Astrocyte (in vitro differentiated cells and primary cell): ENCODE measurements around the gene UTF1. TPM values are rescaled to one million over a fixed set of nuclear protein-coding genes. Genes with fewer than 3 reads are reported as not detected.

Experiments used
- DNase-seq: peaks from one replicate; pipeline ENCODE4 v3.0.0-alpha.2; 2010; ENCODE audit warnings: low read depth
- FAIRE-seq: peaks from 2 replicates; lab custom pipeline; 2011; peaks lifted over from hg19 to GRCh38; lab: Jason Lieb, UNC
- H2AFZ ChIP-seq: 2 replicates; pipeline ENCODE4 v1.6.0; 2012; ENCODE audit warnings: low read depth, low read length, inconsistent platforms
- H3K27ac ChIP-seq: 2 replicates; pipeline ENCODE4 v1.5.1; 2011; ENCODE audit warnings: low read depth, low read length, inconsistent platforms
- H3K27me3 ChIP-seq: 2 replicates; pipeline ENCODE4 v1.6.0; 2011; ENCODE audit warnings: low read length, inconsistent platforms; ENCODE audit not compliant: insufficient read depth
- H3K36me3 ChIP-seq: 2 replicates; pipeline ENCODE4 v1.5.1; 2011; ENCODE audit warnings: low read length, inconsistent platforms; ENCODE audit not compliant: insufficient read depth
- H3K4me1 ChIP-seq: 2 replicates; pipeline ENCODE4 v1.5.1; 2011; ENCODE audit warnings: low read length, inconsistent platforms; ENCODE audit not compliant: insufficient read depth
- H3K4me2 ChIP-seq: 2 replicates; pipeline ENCODE4 v1.6.0; 2012; ENCODE audit warnings: low read length, inconsistent platforms
- H3K4me3 ChIP-seq: 2 replicates; pipeline ENCODE4 v1.5.1; 2011; ENCODE audit warnings: low read depth, mild to moderate bottlenecking, low read length, inconsistent platforms; ENCODE audit not compliant: insufficient read depth
- H3K79me2 ChIP-seq: 2 replicates; pipeline ENCODE4 v1.6.0; 2012; ENCODE audit warnings: mild to moderate bottlenecking, low read length, inconsistent platforms; ENCODE audit not compliant: insufficient read depth
- H3K9ac ChIP-seq: 2 replicates; pipeline ENCODE4 v1.6.0; 2012; ENCODE audit warnings: mild to moderate bottlenecking, low read length, inconsistent platforms
- H3K9me3 ChIP-seq: 2 replicates; pipeline ENCODE4 v1.5.1; 2012; ENCODE audit warnings: low read depth, mild to moderate bottlenecking, low read length, inconsistent platforms; ENCODE audit not compliant: insufficient read depth
- H4K20me1 ChIP-seq: 2 replicates; pipeline ENCODE4 v1.6.0; 2012; ENCODE audit warnings: low read length, inconsistent platforms; ENCODE audit not compliant: insufficient read depth
- H3K27ac Mint-ChIP-seq: one replicate; pipeline ENCODE4 v1.8.0; 2021; ENCODE audit warnings: mild to moderate bottlenecking, mixed read lengths; ENCODE audit not compliant: unreplicated experiment
- H3K27me3 Mint-ChIP-seq: one replicate; pipeline ENCODE4 v1.8.0; 2021; ENCODE audit warnings: low read depth, mixed read lengths; ENCODE audit not compliant: unreplicated experiment
- H3K36me3 Mint-ChIP-seq: one replicate; pipeline ENCODE4 v1.8.0; 2021; ENCODE audit warnings: low read depth, mixed read lengths; ENCODE audit not compliant: unreplicated experiment
- H3K4me1 Mint-ChIP-seq: one replicate; pipeline ENCODE4 v1.8.0; 2021; ENCODE audit warnings: low read depth, mixed read lengths; ENCODE audit not compliant: unreplicated experiment
- H3K4me3 Mint-ChIP-seq: one replicate; pipeline ENCODE4 v1.8.0; 2021; ENCODE audit warnings: mild to moderate bottlenecking, moderate library complexity, mixed read lengths; ENCODE audit not compliant: unreplicated experiment
- H3K9me3 Mint-ChIP-seq: one replicate; pipeline ENCODE4 v1.8.0; 2021; ENCODE audit warnings: mild to moderate bottlenecking, mixed read lengths; ENCODE audit not compliant: unreplicated experiment
- EZH2 ChIP-seq: IDR thresholded peaks from 2 replicates; pipeline ENCODE4 v1.6.1; 2012; ENCODE audit warnings: mild to moderate bottlenecking, low read length, inconsistent platforms; ENCODE audit not compliant: insufficient read depth
- total RNA-seq: library from RNA; stranded (reverse); gene quantifications from 2 replicates; pipeline ENCODE4 v1.2.1, GENCODE V29; 2021
- TF ChIP-seq, protein P1 (sequence below): IDR thresholded peaks from 2 replicates; pipeline ENCODE4 v1.5.1; 2011; ENCODE audit warnings: low read depth, mild to moderate bottlenecking, inconsistent platforms, low read length, moderate library complexity; ENCODE audit not compliant: insufficient read depth

The UTF1 gene
- total RNA-seq, 1 donor from 2014 or later = 0.18 TPM

DNA sequence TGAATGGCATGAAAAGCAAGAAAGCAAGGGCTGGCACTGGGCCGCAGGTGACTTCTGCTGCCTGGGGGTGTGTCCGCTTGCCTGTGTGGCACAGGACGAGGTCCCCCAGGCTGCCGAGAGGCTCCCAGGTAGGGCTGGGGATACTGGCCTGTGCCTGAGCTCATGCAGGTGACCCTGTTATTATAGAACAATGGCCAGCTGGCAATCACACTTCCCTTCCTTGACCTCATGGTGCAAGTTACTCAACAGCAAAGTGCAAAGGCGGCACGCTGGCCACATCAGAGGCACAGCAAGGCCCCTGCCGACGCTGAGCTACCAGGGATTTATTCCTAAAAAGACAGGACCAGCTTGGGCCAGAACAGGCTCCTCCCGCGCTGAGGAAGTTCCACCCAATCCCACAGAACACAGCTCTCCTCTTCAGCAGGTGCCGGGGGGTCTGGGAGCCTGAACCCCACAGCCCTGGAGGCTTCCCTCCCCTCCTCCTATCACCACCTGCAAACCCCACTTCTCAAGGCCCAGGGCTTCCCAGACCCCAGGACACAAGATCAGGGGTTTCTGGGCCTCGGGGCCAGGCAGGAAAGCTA, 48.1 kb downstream of the UTF1 start:
- FAIRE-seq (no peak), DNase-seq (no peak)
- peaks cover 4% of the 10 kb centered on the region for H3K27me3 Mint-ChIP-seq
- H3K36me3 Mint-ChIP-seq = peaks cover 5% of the 10 kb centered on the region
- Histone ChIP-seq H3K27me3 (peaks cover 3% of the 10 kb centered on the region), H3K4me2 (peak overlapping the region; percentile 45), H3K79me2 (no peaks in the 10 kb centered on the region), H4K20me1 (peaks cover 28% of the 10 kb centered on the region), H3K27ac (no peak overlapping the region), H3K36me3 (no peaks in the 10 kb centered on the region), H3K4me1 (peaks cover 23% of the 10 kb centered on the region), H3K9me3 (no peaks in the 10 kb centered on the region), H3K4me3 (no peak overlapping the region), H3K9ac (no peak overlapping the region), H2AFZ (no peak overlapping the region)
- peak overlapping the region; percentile 20 for H3K4me3 Mint-ChIP-seq
- no peaks in the 10 kb centered on the region for H3K9me3 Mint-ChIP-seq
- no peak overlapping the region for H3K27ac Mint-ChIP-seq
- TF ChIP-seq, protein P1, sequence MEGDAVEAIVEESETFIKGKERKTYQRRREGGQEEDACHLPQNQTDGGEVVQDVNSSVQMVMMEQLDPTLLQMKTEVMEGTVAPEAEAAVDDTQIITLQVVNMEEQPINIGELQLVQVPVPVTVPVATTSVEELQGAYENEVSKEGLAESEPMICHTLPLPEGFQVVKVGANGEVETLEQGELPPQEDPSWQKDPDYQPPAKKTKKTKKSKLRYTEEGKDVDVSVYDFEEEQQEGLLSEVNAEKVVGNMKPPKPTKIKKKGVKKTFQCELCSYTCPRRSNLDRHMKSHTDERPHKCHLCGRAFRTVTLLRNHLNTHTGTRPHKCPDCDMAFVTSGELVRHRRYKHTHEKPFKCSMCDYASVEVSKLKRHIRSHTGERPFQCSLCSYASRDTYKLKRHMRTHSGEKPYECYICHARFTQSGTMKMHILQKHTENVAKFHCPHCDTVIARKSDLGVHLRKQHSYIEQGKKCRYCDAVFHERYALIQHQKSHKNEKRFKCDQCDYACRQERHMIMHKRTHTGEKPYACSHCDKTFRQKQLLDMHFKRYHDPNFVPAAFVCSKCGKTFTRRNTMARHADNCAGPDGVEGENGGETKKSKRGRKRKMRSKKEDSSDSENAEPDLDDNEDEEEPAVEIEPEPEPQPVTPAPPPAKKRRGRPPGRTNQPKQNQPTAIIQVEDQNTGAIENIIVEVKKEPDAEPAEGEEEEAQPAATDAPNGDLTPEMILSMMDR = no peak
- TF ChIP-seq EZH2 = no peak
- H3K4me1 Mint-ChIP-seq = peaks cover 15% of the 10 kb centered on the region

DNA sequence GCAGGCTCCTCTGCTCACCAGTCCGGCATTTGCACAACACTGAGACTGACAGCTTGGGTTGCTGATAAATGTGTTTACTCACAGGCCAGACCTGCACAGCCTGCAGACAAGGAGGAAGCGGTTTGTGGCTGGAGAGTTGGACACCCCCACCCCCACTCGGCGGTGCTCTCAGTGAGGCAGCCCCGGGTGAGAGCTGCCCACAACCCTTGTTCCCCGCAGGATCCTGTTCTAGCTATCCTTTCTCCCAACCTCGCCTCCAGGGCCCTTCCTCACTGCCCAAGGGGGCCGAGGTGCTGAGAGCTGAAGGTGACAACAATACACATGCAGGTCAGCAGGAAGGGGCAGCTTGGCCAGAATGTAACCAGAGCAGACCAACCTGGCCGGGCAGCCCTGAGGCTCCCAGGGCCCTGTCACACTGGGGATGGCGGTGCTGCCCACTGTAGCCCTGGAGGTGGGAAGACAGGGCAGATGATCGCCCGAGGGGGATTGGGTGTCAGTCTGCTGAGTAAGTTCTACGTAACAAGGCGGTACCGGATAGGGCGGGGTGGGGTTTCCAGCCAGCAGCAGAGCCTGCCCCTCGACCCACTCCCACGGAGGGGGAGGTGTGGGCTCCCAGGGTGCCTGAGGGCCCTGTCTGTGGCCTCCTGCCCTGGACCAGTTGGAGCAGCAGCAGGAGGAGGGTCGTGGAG, 48.7 kb downstream of the UTF1 start:
- H3K4me3 Mint-ChIP-seq = peak overlapping the region; percentile 20

More for the DNA sequence above, 48.7 kb downstream of the UTF1 start:
- H3K27ac Mint-ChIP-seq = no peak overlapping the region
- no peak for FAIRE-seq
- H3K27me3 Mint-ChIP-seq = peaks cover 4% of the 10 kb centered on the region
- Histone ChIP-seq H4K20me1 (peaks cover 28% of the 10 kb centered on the region), H3K9me3 (no peaks in the 10 kb centered on the region), H3K4me3 (no peak overlapping the region), H3K4me2 (peak overlapping the region; percentile 45), H3K9ac (peak overlapping the region; percentile 23), H3K27me3 (peaks cover 3% of the 10 kb centered on the region), H3K36me3 (no peaks in the 10 kb centered on the region), H3K79me2 (no peaks in the 10 kb centered on the region), H3K4me1 (peaks cover 23% of the 10 kb centered on the region), H2AFZ (no peak overlapping the region), H3K27ac (peak overlapping the region; percentile 2)
- DNase-seq = peak; percentile 71
- H3K9me3 Mint-ChIP-seq = no peaks in the 10 kb centered on the region
- H3K36me3 Mint-ChIP-seq = peaks cover 5% of the 10 kb centered on the region
- peaks cover 15% of the 10 kb centered on the region for H3K4me1 Mint-ChIP-seq
- no peak for TF ChIP-seq EZH2
- TF ChIP-seq, protein P1 = no peak
